Caco-2 (cell line): ENCODE measurements around the gene CRYAA. TPM values are rescaled to one million over a fixed set of nuclear protein-coding genes. Genes with fewer than 3 reads are reported as not detected.

ENCODE experiments used
- BruUV-seq: library from RNA; stranded (reverse); fragments of 400-500 nt; replicated peaks from 2 replicates; lab custom pipeline; 2021; lab: Mats Ljungman, UMichigan
- CTCF ChIA-PET: fragments of 300-600 bp; sonication (Branson Sonifier 250); formaldehyde crosslinking; loops from one replicate; lab custom pipeline; 2022; ENCODE audit warnings: antibody characterized with exemption; lab: Charles Lee
- POLR2A ChIA-PET: fragments of 300-600 bp; sonication (Branson Sonifier 250); formaldehyde crosslinking; loops from one replicate; lab custom pipeline; 2022; ENCODE audit warnings: antibody characterized with exemption; lab: Charles Lee
- DNase-seq, 2 experiments: peaks; one replicate each; pipeline versions ENCODE4 v3.0.0 to v3.0.0-alpha.2; 2020 to 2022
- H3K27me3 ChIP-seq: replicated peaks from 2 replicates; pipeline ENCODE4 v1.6.0; 2011; ENCODE audit warnings: low read length; ENCODE audit not compliant: control insufficient read depth, insufficient read depth
- H3K36me3 ChIP-seq: 2 replicates; pipeline ENCODE4 v1.5.1; 2011; ENCODE audit warnings: low read length; ENCODE audit not compliant: control insufficient read depth, insufficient read depth
- H3K4me1 ChIP-seq: fragments of 250-450 bp; sonication (Bioruptor Pico); 2 replicates; pipeline ENCODE4 v1.5.1; 2020; ENCODE audit warnings: mild to moderate bottlenecking
- H3K4me3 ChIP-seq: 2 replicates; pipeline ENCODE4 v1.5.1; 2011; ENCODE audit warnings: low read depth, mild to moderate bottlenecking, control low read depth, low read length
- H3K9me3 ChIP-seq: fragments of 250-450 bp; sonication (Bioruptor Pico); 2 replicates; pipeline ENCODE4 v1.5.1; 2020; ENCODE audit warnings: mild to moderate bottlenecking, moderate library complexity
- H3K27ac Mint-ChIP-seq: one replicate; pipeline ENCODE4 v1.8.0; 2022; ENCODE audit warnings: mixed read lengths; ENCODE audit not compliant: unreplicated experiment
- H3K27me3 Mint-ChIP-seq: one replicate; pipeline ENCODE4 v1.8.0; 2022; ENCODE audit warnings: mixed read lengths; ENCODE audit not compliant: insufficient read depth, unreplicated experiment
- H3K36me3 Mint-ChIP-seq: one replicate; pipeline ENCODE4 v1.8.0; 2022; ENCODE audit warnings: mild to moderate bottlenecking, mixed read lengths; ENCODE audit not compliant: insufficient read depth, unreplicated experiment
- H3K4me1 Mint-ChIP-seq: one replicate; pipeline ENCODE4 v1.8.0; 2022; ENCODE audit warnings: low read depth, mixed read lengths; ENCODE audit not compliant: unreplicated experiment
- H3K4me3 Mint-ChIP-seq: one replicate; pipeline ENCODE4 v1.8.0; 2022; ENCODE audit warnings: mild to moderate bottlenecking, moderate library complexity, mixed read lengths; ENCODE audit not compliant: unreplicated experiment
- H3K9me3 Mint-ChIP-seq: one replicate; pipeline ENCODE4 v1.8.0; 2022; ENCODE audit warnings: mixed read lengths; ENCODE audit not compliant: unreplicated experiment
- CTCF ChIP-seq, 2 experiments: fragments of 200-600 bp in 1 of 2; IDR thresholded peaks; 1 replicate in 1 of 2; 2 replicates in 1 of 2; pipeline versions ENCODE4 v1.5.1 to v1.8.0; 2011 to 2022; ENCODE audit warnings: antibody characterized with exemption in 1 of 2, control low read depth in 1 of 2, inconsistent platforms in 1 of 2, low read depth in 1 of 2, low read length in 1 of 2, mild to moderate bottlenecking in 1 of 2, moderate library complexity in 1 of 2; ENCODE audit not compliant: insufficient read depth in 1 of 2, severe bottlenecking in 1 of 2, unreplicated experiment in 1 of 2
- intact Hi-C: fragments of 100-400 bp; cut with micrococcal nuclease; formaldehyde crosslinking; loops from one replicate; pipeline ENCODE4 v1.10.0; 2022; ENCODE audit not compliant: unreplicated experiment
- total RNA-seq: library from RNA; stranded (reverse); gene quantifications from 2 replicates; pipeline ENCODE4 v1.2.3, GENCODE V29; 2022

Gene CRYAA
- total RNA-seq, 1 experiment from 2014 or later: not detected

GRCh38 chr21:43193088-43193650, 24.4 kb downstream of the CRYAA start:
- DNase-seq: peak in 1 of 2 experiments; percentile 1
- H3K9me3 Mint-ChIP-seq: peaks cover 7% of the 10 kb centered on the region
- no TSS peak for BruUV-seq
- no peak for TF ChIP-seq CTCF (IDR thresholded peaks at IDR 0.05; ENCODE audit: insufficient read depth in 1 of 2, low read depth in 1 of 2, low read length in 1 of 2, severe bottlenecking in 1 of 2, unreplicated experiment in 1 of 2)
- H3K4me3 Mint-ChIP-seq: no peak overlapping the region
- ChIA-PET POLR2A (no interaction called here), CTCF (no interaction called here)
- intact Hi-C loops: no loop called here
- no peaks in the 10 kb centered on the region for H3K27me3 Mint-ChIP-seq
- H3K27me3 ChIP-seq: no peaks in the 10 kb centered on the region
- H3K36me3 ChIP-seq: no peaks in the 10 kb centered on the region
- H3K27ac Mint-ChIP-seq: no peak overlapping the region
- H3K36me3 Mint-ChIP-seq: no peaks in the 10 kb centered on the region
- H3K9me3 ChIP-seq: peaks cover 3% of the 10 kb centered on the region
- H3K4me1 Mint-ChIP-seq: peaks cover 18% of the 10 kb centered on the region
- peaks cover 18% of the 10 kb centered on the region for H3K4me1 ChIP-seq
- H3K4me3 ChIP-seq: no peak overlapping the region

- ChIA-PET POLR2A (no interaction called here), CTCF (no interaction called here)
- Mint-ChIP-seq H3K36me3 (no peaks in the 10 kb centered on the region), H3K4me3 (no peak overlapping the region), H3K27ac (no peak overlapping the region), H3K27me3 (no peaks in the 10 kb centered on the region), H3K4me1 (peaks cover 18% of the 10 kb centered on the region), H3K9me3 (peaks cover 13% of the 10 kb centered on the region)
- no peak for TF ChIP-seq CTCF (IDR thresholded peaks at IDR 0.05; ENCODE audit: insufficient read depth in 1 of 2, low read depth in 1 of 2, low read length in 1 of 2, severe bottlenecking in 1 of 2, unreplicated experiment in 1 of 2)
- intact Hi-C loops: no loop called here
- H3K36me3 ChIP-seq: no peaks in the 10 kb centered on the region
- peak in 1 of 2 experiments; percentile 26 for DNase-seq
- peaks cover 9% of the 10 kb centered on the region for H3K9me3 ChIP-seq
- no peak overlapping the region for H3K4me3 ChIP-seq
- no peaks in the 10 kb centered on the region for H3K27me3 ChIP-seq
- no TSS peak for BruUV-seq
- peaks cover 18% of the 10 kb centered on the region for H3K4me1 ChIP-seq
Measured at GRCh38 chr21:43193651-43194302, 25.0 kb downstream of the CRYAA start.

- intact Hi-C loops: no loop called here
- no peaks in the 10 kb centered on the region for H3K36me3 Mint-ChIP-seq
- peaks cover 16% of the 10 kb centered on the region for H3K9me3 ChIP-seq
- no peaks in the 10 kb centered on the region for H3K36me3 ChIP-seq
- peaks cover 18% of the 10 kb centered on the region for H3K4me1 ChIP-seq
- no peaks in the 10 kb centered on the region for H3K27me3 Mint-ChIP-seq
- DNase-seq: peak in 1 of 2 experiments; percentile 32
- H3K27me3 ChIP-seq: no peaks in the 10 kb centered on the region
- no peak overlapping the region for H3K4me3 ChIP-seq
- ChIA-PET CTCF (no interaction called here), POLR2A (no interaction called here)
- BruUV-seq: no TSS peak
- TF ChIP-seq CTCF (IDR thresholded peaks at IDR 0.05; ENCODE audit: insufficient read depth in 1 of 2, low read depth in 1 of 2, low read length in 1 of 2, severe bottlenecking in 1 of 2, unreplicated experiment in 1 of 2): no peak
- peaks cover 18% of the 10 kb centered on the region for H3K4me1 Mint-ChIP-seq
- H3K4me3 Mint-ChIP-seq: no peak overlapping the region
- no peak overlapping the region for H3K27ac Mint-ChIP-seq
- H3K9me3 Mint-ChIP-seq: peaks cover 21% of the 10 kb centered on the region
Measured at GRCh38 chr21:43194303-43195120, 25.7 kb downstream of the CRYAA start.
